Right lobe of liver (tissue), 6 donors: ENCODE data around the gene TGFBR3L. TPM values are rescaled to one million over a fixed set of nuclear protein-coding genes. Genes with fewer than 3 reads are reported as not detected.

ENCODE experiments used
- ATAC-seq, 4 donors: fragments of 200-7000 bp; cut with Tn5 transposase; one replicate each; pipeline ENCODE4 v1.9.1; 2020; ENCODE audit warnings: mild to moderate bottlenecking in 4 of 4, moderate library complexity in 4 of 4
- DNase-seq, 3 donors: peaks; one replicate each; pipeline ENCODE4 v3.0.0-alpha.2; 2020
- H3K27ac ChIP-seq, 3 donors: fragments of 200-600 bp; one replicate each; pipeline ENCODE4 v1.8.0; 2022
- H3K27me3 ChIP-seq, 2 donors: fragments of 200-600 bp; one replicate each; pipeline ENCODE4 v1.8.0; 2022
- H3K36me3 ChIP-seq, 4 donors: fragments of 200-600 bp; sonication (generic) in 1 of 4; one replicate each; pipeline versions ENCODE4 v1.5.1 to v1.8.0; 2017 to 2022; ENCODE audit warnings: control low read depth in 1 of 4
- H3K4me1 ChIP-seq, 4 donors: fragments of 200-600 bp; sonication (generic) in 1 of 4; one replicate each; pipeline versions ENCODE4 v1.5.1 to v1.8.0; 2017 to 2022; ENCODE audit warnings: control low read depth in 1 of 4
- H3K4me3 ChIP-seq, 3 donors: fragments of 200-600 bp; one replicate each; pipeline ENCODE4 v1.8.0; 2022
- H3K9me3 ChIP-seq, 4 donors: fragments of 200-600 bp; sonication (generic) in 1 of 4; one replicate each; pipeline versions ENCODE4 v1.5.1 to v1.8.0; 2017 to 2022; ENCODE audit warnings: control low read depth in 1 of 4
- CTCF ChIP-seq, 4 donors: fragments of 200-600 bp in 3 of 4; fragments of 450-650 bp in 1 of 4; IDR thresholded peaks; one replicate each; pipeline versions ENCODE4 v1.5.1 to v1.8.0; 2016 to 2022; ENCODE audit warnings: antibody characterized with exemption in 4 of 4, mild to moderate bottlenecking in 2 of 4
- POLR2A ChIP-seq: fragments of 450-650 bp; IDR thresholded peaks from one replicate; pipeline ENCODE4 v1.6.1; 2017; ENCODE audit warnings: antibody characterized with exemption, mild to moderate bottlenecking
- WGBS: methylation state at CpG from one replicate; pipeline ENCODE4 v1.1.6; 2018; ENCODE audit warnings: low coverage, low lambda C conversion rate; ENCODE audit not compliant: insufficient coverage; ENCODE audit errors: missing lambda C conversion rate; 5-methylcytosine and 5-hydroxymethylcytosine counted together
- intact Hi-C, 2 donors: fragments of 100-400 bp; cut with DNase I; formaldehyde crosslinking; loops; one replicate each; pipeline versions ENCODE4 v1.11.2 to v1.14.1; 2022
- total RNA-seq, 6 experiments: library from RNA; depleted of rRNA in 2 of 6; stranded (reverse); fragments of >200 nt in 2 of 6; fragmentation: NEBNext Ultra II Directional in 3 of 6; extraction: Animal tissue kit (Norgen Biotek cat#: 25700) in 3 of 6; gene quantifications; one replicate each; pipeline versions ENCODE4 v1.1.0 to v1.2.4, GENCODE V29; 2016 to 2023
- donor health status: DM: no; HTN: yes; CAD: no.
- donor health status: DM: no; HTN: no; CAD: no.
- donor health status: DM: no; HTN: no; CAD: no.
- donor health status: DM: no; HTN: yes; CAD: no.
- donor health status: DM: no; HTN: yes; CAD: no.

TGFBR3L gene
- total RNA-seq, 6 experiments from 2014 or later: 0.42 to 2.9 (median 1.3) TPM

GRCh38 chr19:7908078-7908699, 6.4 kb upstream of the TGFBR3L start:
- H3K4me3 ChIP-seq: no peak overlapping the region
- H3K27me3 ChIP-seq: no peaks in the 10 kb centered on the region
- H3K36me3 ChIP-seq: peaks cover 0 to 24% (median 8%) of the 10 kb centered on the region in 4 donors
- intact Hi-C loops: loop anchor here (5.0 to 10.0 kb wide), 2 partner anchors 53 to 61 kb away; no protein-coding TSS in a partner anchor
- DNase-seq: peak in 2 of 3 donors; percentile 47 to 49
- 88% methylated on average over 6 of the region's 14 CpGs for WGBS
- no peak overlapping the region for H3K27ac ChIP-seq
- ATAC-seq: no peak
- TF ChIP-seq CTCF (IDR thresholded peaks at IDR 0.05) (no peak), POLR2A (no peak)
- no peaks in the 10 kb centered on the region for H3K9me3 ChIP-seq
- H3K4me1 ChIP-seq: peaks cover 0 to 10% (median 0%) of the 10 kb centered on the region in 4 donors

- DNase-seq (peak in 2 of 3 donors; percentile 48 to 54), ATAC-seq (no peak)
- H3K4me3 ChIP-seq: no peak overlapping the region
- intact Hi-C loops: loop anchor here (5.0 to 10.0 kb wide), 2 partner anchors 54 to 62 kb away; no protein-coding TSS in a partner anchor
- H3K4me1 ChIP-seq: peaks cover 0 to 10% (median 0%) of the 10 kb centered on the region in 4 donors
- no peaks in the 10 kb centered on the region for H3K9me3 ChIP-seq
- H3K27me3 ChIP-seq: no peaks in the 10 kb centered on the region
- H3K27ac ChIP-seq: no peak overlapping the region
- WGBS: no CpG with 5 or more reads among the region's 19 CpGs
- peaks cover 0 to 24% (median 8%) of the 10 kb centered on the region in 4 donors for H3K36me3 ChIP-seq
- no peak for TF ChIP-seq POLR2A
- TF ChIP-seq CTCF (IDR thresholded peaks at IDR 0.05): no peak
Observed at GRCh38 chr19:7908742-7909461, 5.7 kb upstream of the TGFBR3L start.

GRCh38 chr19:7909471-7910067, 5.1 kb upstream of the TGFBR3L start:
- WGBS: 69% methylated on average over 3 of the region's 21 CpGs
- H3K27me3 ChIP-seq: no peaks in the 10 kb centered on the region
- TF ChIP-seq POLR2A (no peak), CTCF (IDR thresholded peaks at IDR 0.05) (no peak)
- ATAC-seq: no peak
- H3K4me3 ChIP-seq: no peak overlapping the region
- no peaks in the 10 kb centered on the region for H3K9me3 ChIP-seq
- peaks cover 0 to 24% (median 8%) of the 10 kb centered on the region in 4 donors for H3K36me3 ChIP-seq
- H3K4me1 ChIP-seq: peaks cover 0 to 8% (median 0%) of the 10 kb centered on the region in 4 donors
- H3K27ac ChIP-seq: no peak overlapping the region
- peak in 2 of 3 donors; percentile 49 for DNase-seq
- intact Hi-C loops: loop anchor here (5.0 to 10.0 kb wide), 2 partner anchors 55 to 62 kb away; no protein-coding TSS in a partner anchor

GRCh38 chr19:7910321-7911161, 4.1 kb upstream of the TGFBR3L start:
- Histone ChIP-seq H3K4me3 (no peak overlapping the region), H3K9me3 (no peaks in the 10 kb centered on the region), H3K27me3 (no peaks in the 10 kb centered on the region), H3K4me1 (no peaks in the 10 kb centered on the region), H3K36me3 (peaks cover 0 to 24% (median 8%) of the 10 kb centered on the region in 4 donors), H3K27ac (no peak overlapping the region)
- WGBS: 94% methylated on average over 15 of the region's 54 CpGs
- DNase-seq (peak in 2 of 3 donors; percentile 54 to 57), ATAC-seq (peak in 2 of 4 donors; percentile 4 to 31)
- no peak for TF ChIP-seq CTCF (IDR thresholded peaks at IDR 0.05)
- no peak for TF ChIP-seq POLR2A
- intact Hi-C loops: no loop called here
